Right lobe of liver (tissue), 6 donors: Measurements from ENCODE around the gene GDPD4. TPM values are rescaled to one million over a fixed set of nuclear protein-coding genes. Genes with fewer than 3 reads are reported as not detected.

Experiments used
- ATAC-seq, 4 donors: fragments of 200-7000 bp; cut with Tn5 transposase; one replicate each; pipeline ENCODE4 v1.9.1; 2020; ENCODE audit warnings: mild to moderate bottlenecking in 4 of 4, moderate library complexity in 4 of 4
- DNase-seq, 3 donors: peaks; one replicate each; pipeline ENCODE4 v3.0.0-alpha.2; 2020
- H3K27ac ChIP-seq, 3 donors: fragments of 200-600 bp; one replicate each; pipeline ENCODE4 v1.8.0; 2022
- H3K27me3 ChIP-seq, 2 donors: fragments of 200-600 bp; one replicate each; pipeline ENCODE4 v1.8.0; 2022
- H3K36me3 ChIP-seq, 4 donors: fragments of 200-600 bp; sonication (generic) in 1 of 4; one replicate each; pipeline versions ENCODE4 v1.5.1 to v1.8.0; 2017 to 2022; ENCODE audit warnings: control low read depth in 1 of 4
- H3K4me1 ChIP-seq, 4 donors: fragments of 200-600 bp; sonication (generic) in 1 of 4; one replicate each; pipeline versions ENCODE4 v1.5.1 to v1.8.0; 2017 to 2022; ENCODE audit warnings: control low read depth in 1 of 4
- H3K4me3 ChIP-seq, 3 donors: fragments of 200-600 bp; one replicate each; pipeline ENCODE4 v1.8.0; 2022
- H3K9me3 ChIP-seq, 4 donors: fragments of 200-600 bp; sonication (generic) in 1 of 4; one replicate each; pipeline versions ENCODE4 v1.5.1 to v1.8.0; 2017 to 2022; ENCODE audit warnings: control low read depth in 1 of 4
- POLR2A ChIP-seq: fragments of 450-650 bp; IDR thresholded peaks from one replicate; pipeline ENCODE4 v1.6.1; 2017; ENCODE audit warnings: antibody characterized with exemption, mild to moderate bottlenecking
- WGBS: methylation state at CpG from one replicate; pipeline ENCODE4 v1.1.6; 2018; ENCODE audit warnings: low coverage, low lambda C conversion rate; ENCODE audit not compliant: insufficient coverage; ENCODE audit errors: missing lambda C conversion rate; 5-methylcytosine and 5-hydroxymethylcytosine counted together
- intact Hi-C, 2 donors: fragments of 100-400 bp; cut with DNase I; formaldehyde crosslinking; loops; one replicate each; pipeline versions ENCODE4 v1.11.2 to v1.14.1; 2022
- total RNA-seq, 6 experiments: library from RNA; depleted of rRNA in 2 of 6; stranded (reverse); fragments of >200 nt in 2 of 6; fragmentation: NEBNext Ultra II Directional in 3 of 6; extraction: Animal tissue kit (Norgen Biotek cat#: 25700) in 3 of 6; gene quantifications; one replicate each; pipeline versions ENCODE4 v1.1.0 to v1.2.4, GENCODE V29; 2016 to 2023
- TF ChIP-seq, protein P1 (sequence below), 4 donors: fragments of 200-600 bp in 3 of 4; fragments of 450-650 bp in 1 of 4; IDR thresholded peaks; one replicate each; pipeline versions ENCODE4 v1.5.1 to v1.8.0; 2016 to 2022; ENCODE audit warnings: antibody characterized with exemption in 4 of 4, mild to moderate bottlenecking in 2 of 4
- donor health status: DM: no; HTN: yes; CAD: no.
- donor health status: DM: no; HTN: no; CAD: no.
- donor health status: DM: no; HTN: no; CAD: no.
- donor health status: DM: no; HTN: yes; CAD: no.
- donor health status: DM: no; HTN: yes; CAD: no.

Gene GDPD4
- total RNA-seq, 6 experiments from 2014 or later: 0.29 to 0.53 (median 0.44) TPM; not detected in 2

DNA sequence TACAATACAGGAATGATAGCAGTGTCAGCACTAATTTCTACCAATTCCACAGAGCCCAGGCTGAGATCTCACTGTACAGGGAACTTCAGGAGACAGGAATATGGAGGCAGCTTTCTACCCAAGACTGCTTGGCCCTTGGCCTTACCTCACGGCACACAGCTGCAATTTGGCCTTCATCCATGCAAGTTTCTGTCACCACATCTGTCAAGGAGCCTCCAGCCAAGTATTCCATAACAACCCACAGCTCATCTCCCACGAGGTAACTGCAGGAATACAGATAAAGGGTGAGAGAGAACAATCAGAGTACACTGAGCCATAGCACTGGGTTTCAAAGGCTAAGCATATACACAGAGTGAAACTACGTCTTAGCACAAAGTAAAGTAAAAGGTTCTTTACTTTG, 39.0 kb upstream of the GDPD4 start:
- intact Hi-C loops: no loop called here
- H3K9me3 ChIP-seq: no peaks in the 10 kb centered on the region
- H3K36me3 ChIP-seq: no peaks in the 10 kb centered on the region
- H3K4me1 ChIP-seq: no peaks in the 10 kb centered on the region
- H3K27ac ChIP-seq: no peak overlapping the region
- WGBS: 90% methylated on average over 3 of the region's 3 CpGs
- no peak overlapping the region for H3K4me3 ChIP-seq
- DNase-seq (no peak), ATAC-seq (no peak)
- TF ChIP-seq POLR2A: no peak
- TF ChIP-seq, protein P1, sequence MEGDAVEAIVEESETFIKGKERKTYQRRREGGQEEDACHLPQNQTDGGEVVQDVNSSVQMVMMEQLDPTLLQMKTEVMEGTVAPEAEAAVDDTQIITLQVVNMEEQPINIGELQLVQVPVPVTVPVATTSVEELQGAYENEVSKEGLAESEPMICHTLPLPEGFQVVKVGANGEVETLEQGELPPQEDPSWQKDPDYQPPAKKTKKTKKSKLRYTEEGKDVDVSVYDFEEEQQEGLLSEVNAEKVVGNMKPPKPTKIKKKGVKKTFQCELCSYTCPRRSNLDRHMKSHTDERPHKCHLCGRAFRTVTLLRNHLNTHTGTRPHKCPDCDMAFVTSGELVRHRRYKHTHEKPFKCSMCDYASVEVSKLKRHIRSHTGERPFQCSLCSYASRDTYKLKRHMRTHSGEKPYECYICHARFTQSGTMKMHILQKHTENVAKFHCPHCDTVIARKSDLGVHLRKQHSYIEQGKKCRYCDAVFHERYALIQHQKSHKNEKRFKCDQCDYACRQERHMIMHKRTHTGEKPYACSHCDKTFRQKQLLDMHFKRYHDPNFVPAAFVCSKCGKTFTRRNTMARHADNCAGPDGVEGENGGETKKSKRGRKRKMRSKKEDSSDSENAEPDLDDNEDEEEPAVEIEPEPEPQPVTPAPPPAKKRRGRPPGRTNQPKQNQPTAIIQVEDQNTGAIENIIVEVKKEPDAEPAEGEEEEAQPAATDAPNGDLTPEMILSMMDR (IDR thresholded peaks at IDR 0.05): no peak
- H3K27me3 ChIP-seq: no peaks in the 10 kb centered on the region

DNA sequence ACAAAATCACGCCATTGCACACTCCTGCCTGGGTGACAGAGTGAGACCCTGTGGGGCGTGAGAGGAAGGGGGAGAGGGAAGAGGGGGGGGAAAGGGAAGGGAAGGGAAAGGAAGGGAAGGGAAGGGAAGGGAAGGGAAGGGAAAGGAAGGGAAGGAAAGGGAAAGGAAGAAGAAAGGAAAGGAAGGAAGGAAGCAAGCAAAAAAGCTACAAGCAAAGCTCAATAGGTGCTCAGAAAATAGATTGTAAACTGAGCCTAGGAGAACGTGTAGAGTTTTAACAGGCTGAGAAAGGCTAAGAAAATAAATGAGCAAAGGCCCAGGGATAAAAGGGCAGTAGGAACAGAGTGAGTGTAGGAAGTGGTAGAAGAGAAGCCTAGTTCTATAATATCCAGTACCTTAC, 30.8 kb upstream of the GDPD4 start:
- H3K36me3 ChIP-seq: no peaks in the 10 kb centered on the region
- no peak for ATAC-seq
- no peak overlapping the region for H3K4me3 ChIP-seq
- H3K27ac ChIP-seq: no peak overlapping the region
- H3K4me1 ChIP-seq: no peaks in the 10 kb centered on the region
- WGBS: 93% methylated on average over 3 of the region's 3 CpGs
- no peaks in the 10 kb centered on the region for H3K27me3 ChIP-seq
- no peak for TF ChIP-seq POLR2A
- TF ChIP-seq, protein P1 (IDR thresholded peaks at IDR 0.05): no peak
- H3K9me3 ChIP-seq: no peaks in the 10 kb centered on the region
- intact Hi-C loops: no loop called here
- no peak for DNase-seq

DNA sequence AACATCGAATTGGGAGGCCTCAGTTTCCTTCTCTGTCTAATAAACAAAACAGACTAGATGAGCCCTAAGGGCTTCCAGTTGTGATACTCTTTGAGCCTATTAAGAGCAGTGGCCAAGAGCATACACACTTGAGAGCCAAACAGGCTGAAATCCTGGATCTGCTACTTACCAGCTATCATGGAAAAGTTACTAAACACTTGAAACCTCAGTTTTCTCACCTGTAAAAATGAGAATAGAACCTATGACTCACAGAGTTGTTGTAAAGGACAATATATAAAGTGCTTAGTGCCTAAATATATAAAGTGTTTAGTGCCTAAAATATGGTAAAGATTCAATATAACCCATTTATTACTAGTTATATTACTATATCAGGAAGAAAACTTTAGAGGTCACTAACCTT, 23.7 kb upstream of the GDPD4 start:
- no peak for TF ChIP-seq POLR2A
- TF ChIP-seq, protein P1 (IDR thresholded peaks at IDR 0.05): no peak
- H3K27ac ChIP-seq: no peak overlapping the region
- DNase-seq (no peak), ATAC-seq (no peak)
- H3K4me1 ChIP-seq: no peaks in the 10 kb centered on the region
- H3K27me3 ChIP-seq: no peaks in the 10 kb centered on the region
- intact Hi-C loops: no loop called here
- WGBS: 85% methylated on average over 1 of the region's 1 CpG
- no peaks in the 10 kb centered on the region for H3K36me3 ChIP-seq
- H3K9me3 ChIP-seq: no peaks in the 10 kb centered on the region
- H3K4me3 ChIP-seq: no peak overlapping the region

DNA sequence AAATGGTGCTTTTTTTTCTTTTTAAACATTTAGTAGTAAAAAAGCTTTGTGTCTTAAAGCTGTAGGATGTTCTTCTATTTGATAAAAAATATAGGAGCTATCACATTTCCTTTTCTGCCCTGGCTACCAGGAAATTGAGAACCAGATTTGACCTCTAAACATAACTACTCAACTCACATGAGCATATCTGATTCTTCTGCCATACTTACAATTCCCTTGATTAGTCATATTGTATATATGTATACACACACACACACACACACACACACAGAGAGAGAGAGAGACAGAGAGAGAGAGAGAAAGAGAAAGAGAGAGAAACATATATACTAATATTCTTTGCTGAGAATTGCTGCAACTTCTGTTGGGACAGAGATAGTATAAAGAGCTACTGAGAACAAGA, 23.0 kb upstream of the GDPD4 start:
- no peak overlapping the region for H3K4me3 ChIP-seq
- H3K36me3 ChIP-seq: no peaks in the 10 kb centered on the region
- ATAC-seq: no peak

More for the DNA sequence above, 23.0 kb upstream of the GDPD4 start:
- H3K9me3 ChIP-seq: no peaks in the 10 kb centered on the region
- no peak for DNase-seq
- no peaks in the 10 kb centered on the region for H3K27me3 ChIP-seq
- TF ChIP-seq, protein P1 (IDR thresholded peaks at IDR 0.05): no peak
- TF ChIP-seq POLR2A: no peak
- no peaks in the 10 kb centered on the region for H3K4me1 ChIP-seq
- intact Hi-C loops: no loop called here
- no peak overlapping the region for H3K27ac ChIP-seq
